NCI-H1436 (cell line): ENCODE data around the gene SLC4A7.
A peak's percentile ranks its signal among the peaks of the same experiment; 100 is the strongest.
"Not testable (repeated sequence)": the region's sequence is repeated elsewhere in the genome, so short reads cannot be mapped to it uniquely, and the experiment has no call there.

Source experiments
- DNase-seq: peaks from one replicate; lab custom pipeline; 2025; lab: John Stamatoyannopoulos, UW

Gene SLC4A7

GRCh38 chr3:27487383-27487782 is 3.2 kb upstream of the SLC4A7 start:
- DNase-seq = no peak

GRCh38 chr3:27486336-27486735 is 2.2 kb upstream of the SLC4A7 start:
- no peak for DNase-seq

- no peak for DNase-seq
Measured at GRCh38 chr3:27485866-27486265, 1.7 kb upstream of the SLC4A7 start.

- DNase-seq = no peak
Measured at GRCh38 chr3:27483117-27484014, 818 bp downstream of the SLC4A7 start.

GRCh38 chr3:27479806-27480543 is 4.2 kb downstream of the SLC4A7 start:
- no peak for DNase-seq

GRCh38 chr3:27471923-27472550 is 12.1 kb downstream of the SLC4A7 start:
- DNase-seq = no peak

- no peak for DNase-seq
Measured at GRCh38 chr3:27468283-27468886, 15.8 kb downstream of the SLC4A7 start.

- peak; percentile 13 for DNase-seq
Measured at GRCh38 chr3:27467545-27467944, 16.6 kb downstream of the SLC4A7 start.

GRCh38 chr3:27464646-27465045 is 19.5 kb downstream of the SLC4A7 start:
- no peak for DNase-seq

- DNase-seq = no peak
Measured at GRCh38 chr3:27462228-27462627, 22.0 kb downstream of the SLC4A7 start.

- DNase-seq = no peak
Measured at GRCh38 chr3:27458929-27459328, 25.3 kb downstream of the SLC4A7 start.

GRCh38 chr3:27456554-27456953 is 27.6 kb downstream of the SLC4A7 start:
- DNase-seq = no peak

GRCh38 chr3:27454914-27455313 is 29.3 kb downstream of the SLC4A7 start:
- no peak for DNase-seq

- DNase-seq = no peak
Measured at GRCh38 chr3:27454461-27454860, 29.7 kb downstream of the SLC4A7 start.

GRCh38 chr3:27452368-27453090 is 31.7 kb downstream of the SLC4A7 start:
- DNase-seq = no peak

- no peak for DNase-seq
Measured at GRCh38 chr3:27451842-27452241, 32.3 kb downstream of the SLC4A7 start.

- no peak for DNase-seq
Measured at GRCh38 chr3:27451251-27451650, 32.9 kb downstream of the SLC4A7 start.

- DNase-seq = no peak
Measured at GRCh38 chr3:27449530-27450150, 34.5 kb downstream of the SLC4A7 start.

GRCh38 chr3:27442995-27443394 is 41.2 kb downstream of the SLC4A7 start:
- not testable (repeated sequence) for DNase-seq

GRCh38 chr3:27438352-27438751 is 45.8 kb downstream of the SLC4A7 start:
- not testable (repeated sequence) for DNase-seq

GRCh38 chr3:27431116-27431515 is 53.1 kb downstream of the SLC4A7 start:
- DNase-seq = no peak
